HUES6 (cell line): ENCODE data around the gene SEMG2.

Source experiments
- H3K27ac ChIP-seq: 2 replicates; pipeline ENCODE4 v1.7.0; 2013; ENCODE audit warnings: low read depth, mild to moderate bottlenecking, low read length, inconsistent platforms
- H3K27me3 ChIP-seq: 2 replicates; pipeline ENCODE4 v1.6.1; 2013; ENCODE audit warnings: low read length; ENCODE audit not compliant: control insufficient read depth, insufficient read depth
- H3K36me3 ChIP-seq: 2 replicates; pipeline ENCODE4 v1.6.1; 2013; ENCODE audit warnings: low read length; ENCODE audit not compliant: control insufficient read depth, insufficient read depth
- H3K4me1 ChIP-seq: 2 replicates; pipeline ENCODE4 v1.6.1; 2013; ENCODE audit warnings: low read length; ENCODE audit not compliant: control insufficient read depth, insufficient read depth
- H3K4me3 ChIP-seq: 2 replicates; pipeline ENCODE4 v1.5.1; 2013; ENCODE audit warnings: low read depth, low read length
- H3K9ac ChIP-seq: one replicate; pipeline ENCODE4 v1.6.1; 2013; ENCODE audit warnings: mild to moderate bottlenecking, low read length
- H3K9me3 ChIP-seq: 2 replicates; pipeline ENCODE4 v1.6.1; 2013; ENCODE audit warnings: low read depth, low read length; ENCODE audit not compliant: control insufficient read depth, insufficient read depth

Gene SEMG2

GRCh38 chr20:45230631-45231030, 9.5 kb downstream of the SEMG2 start:
- no peak overlapping the region for H3K4me3 ChIP-seq
- H3K9ac ChIP-seq: no peak overlapping the region
- peaks cover 7% of the 10 kb centered on the region for H3K27me3 ChIP-seq
- H3K36me3 ChIP-seq: no peaks in the 10 kb centered on the region
- H3K9me3 ChIP-seq: no peaks in the 10 kb centered on the region
- H3K27ac ChIP-seq: no peak overlapping the region
- no peaks in the 10 kb centered on the region for H3K4me1 ChIP-seq

GRCh38 chr20:45235995-45236394, 14.8 kb downstream of the SEMG2 start:
- no peak overlapping the region for H3K9ac ChIP-seq
- H3K4me1 ChIP-seq: no peaks in the 10 kb centered on the region
- no peaks in the 10 kb centered on the region; the same call in 1 of the 2 replicates for H3K27me3 ChIP-seq
- no peak overlapping the region for H3K4me3 ChIP-seq
- no peaks in the 10 kb centered on the region for H3K9me3 ChIP-seq
- H3K27ac ChIP-seq: no peak overlapping the region
- H3K36me3 ChIP-seq: no peaks in the 10 kb centered on the region

GRCh38 chr20:45238139-45238538, 17.0 kb downstream of the SEMG2 start:
- no peak overlapping the region for H3K9ac ChIP-seq
- H3K36me3 ChIP-seq: no peaks in the 10 kb centered on the region
- H3K27me3 ChIP-seq: peaks cover 5% of the 10 kb centered on the region; the same call in 1 of the 2 replicates
- no peak overlapping the region for H3K27ac ChIP-seq
- no peak overlapping the region for H3K4me3 ChIP-seq
- no peaks in the 10 kb centered on the region for H3K9me3 ChIP-seq
- H3K4me1 ChIP-seq: no peaks in the 10 kb centered on the region

- H3K27me3 ChIP-seq: peaks cover 27% of the 10 kb centered on the region
These were observed 24.9 kb downstream of the SEMG2 start for GRCh38 chr20:45246109-45246508.

GRCh38 chr20:45247865-45248264, 26.7 kb downstream of the SEMG2 start:
- Histone ChIP-seq H3K27me3 (peaks cover 22% of the 10 kb centered on the region), H3K27ac (no peak overlapping the region), H3K9me3 (no peaks in the 10 kb centered on the region), H3K4me3 (no peak overlapping the region), H3K4me1 (no peaks in the 10 kb centered on the region), H3K9ac (no peak overlapping the region), H3K36me3 (no peaks in the 10 kb centered on the region)

More at GRCh38 chr20:45246109-45246508, 24.9 kb downstream of the SEMG2 start:
- H3K36me3 ChIP-seq: no peaks in the 10 kb centered on the region
- H3K9ac ChIP-seq: no peak overlapping the region
- H3K4me3 ChIP-seq: no peak overlapping the region
- H3K9me3 ChIP-seq: no peaks in the 10 kb centered on the region
- no peaks in the 10 kb centered on the region for H3K4me1 ChIP-seq
- no peak overlapping the region for H3K27ac ChIP-seq

- Histone ChIP-seq H3K9me3 (no peaks in the 10 kb centered on the region), H3K27me3 (peaks cover 22% of the 10 kb centered on the region), H3K36me3 (no peaks in the 10 kb centered on the region), H3K27ac (no peak overlapping the region), H3K4me3 (no peak overlapping the region), H3K4me1 (no peaks in the 10 kb centered on the region), H3K9ac (no peak overlapping the region)
These were observed 27.4 kb downstream of the SEMG2 start for GRCh38 chr20:45248609-45249008.

- Histone ChIP-seq H3K4me3 (no peak overlapping the region), H3K27ac (no peak overlapping the region), H3K9ac (no peak overlapping the region), H3K36me3 (no peaks in the 10 kb centered on the region), H3K27me3 (no peaks in the 10 kb centered on the region), H3K9me3 (no peaks in the 10 kb centered on the region), H3K4me1 (no peaks in the 10 kb centered on the region; the same call in 1 of the 2 replicates)
These were observed 30.8 kb downstream of the SEMG2 start for GRCh38 chr20:45251884-45252560.

- H3K9ac ChIP-seq: no peak overlapping the region
- H3K4me3 ChIP-seq: no peak overlapping the region
- H3K36me3 ChIP-seq: no peaks in the 10 kb centered on the region
- no peaks in the 10 kb centered on the region for H3K27me3 ChIP-seq
- H3K27ac ChIP-seq: no peak overlapping the region
- H3K4me1 ChIP-seq: peaks cover 2% of the 10 kb centered on the region
- no peaks in the 10 kb centered on the region for H3K9me3 ChIP-seq
These were observed 32.1 kb downstream of the SEMG2 start for GRCh38 chr20:45253261-45253660.

GRCh38 chr20:45254383-45255262, 33.5 kb downstream of the SEMG2 start, which contains the start of gene SLPI:
Gene SLPI (minus strand): TSS chr20:45254564. CDS start chr20:45254543, 21 bp downstream.
- no peak within 1 kb of the TSS for H3K9ac ChIP-seq
- H3K9me3 ChIP-seq: no peaks in the 10 kb centered on the region
- H3K27me3 ChIP-seq: no peaks in the 10 kb centered on the region
- no peak within 1 kb of the TSS for H3K27ac ChIP-seq
- H3K4me3 ChIP-seq: no peak within 1 kb of the TSS
- H3K4me1 ChIP-seq: peaks cover 6% of the 10 kb centered on the region
- no peaks in the 10 kb centered on the region for H3K36me3 ChIP-seq

- Histone ChIP-seq H3K27me3 (no peaks in the 10 kb centered on the region), H3K4me1 (peaks cover 6% of the 10 kb centered on the region), H3K9ac (no peak overlapping the region), H3K9me3 (no peaks in the 10 kb centered on the region), H3K27ac (no peak overlapping the region), H3K4me3 (no peak overlapping the region), H3K36me3 (no peaks in the 10 kb centered on the region)
These were observed 36.0 kb downstream of the SEMG2 start for GRCh38 chr20:45257161-45257560.

- Histone ChIP-seq H3K27me3 (no peaks in the 10 kb centered on the region), H3K4me1 (peaks cover 6% of the 10 kb centered on the region), H3K27ac (no peak overlapping the region), H3K9ac (no peak overlapping the region), H3K36me3 (no peaks in the 10 kb centered on the region), H3K9me3 (no peaks in the 10 kb centered on the region), H3K4me3 (no peak overlapping the region)
These were observed 36.5 kb downstream of the SEMG2 start for GRCh38 chr20:45257711-45258110.
